H9 (cell line): ENCODE data around the gene SGSM2. TPM values are rescaled to one million over a fixed set of nuclear protein-coding genes. Genes with fewer than 3 reads are reported as not detected.
A peak's percentile ranks its signal among the peaks of the same experiment; 100 is the strongest.

Experiments used
- DNase-seq: peaks from one replicate; pipeline ENCODE4 v3.0.0-alpha.2; 2017
- H2AFZ ChIP-seq: one replicate; pipeline ENCODE4 v1.6.1; 2013; ENCODE audit warnings: mild to moderate bottlenecking, low read length, control low read depth, moderate library complexity
- H2AK5ac ChIP-seq: 2 replicates; pipeline ENCODE4 v1.6.1; 2013; ENCODE audit warnings: low read length, control low read depth, mixed read lengths; ENCODE audit not compliant: insufficient read length
- H2BK120ac ChIP-seq: one replicate; pipeline ENCODE4 v1.6.1; 2013; ENCODE audit warnings: low read depth, mild to moderate bottlenecking, low read length, control low read depth, inconsistent platforms; ENCODE audit not compliant: poor library complexity, severe bottlenecking
- H2BK12ac ChIP-seq: 2 replicates; pipeline ENCODE4 v1.6.1; 2013; ENCODE audit warnings: low read length, control low read depth, mixed read lengths, low read depth; ENCODE audit not compliant: insufficient read length
- H2BK15ac ChIP-seq: 2 replicates; pipeline ENCODE4 v1.6.1; 2013; ENCODE audit warnings: low read depth, low read length, control low read depth
- H2BK20ac ChIP-seq: one replicate; pipeline ENCODE4 v1.6.1; 2013; ENCODE audit warnings: low read depth, mild to moderate bottlenecking, low read length, control low read depth, inconsistent platforms; ENCODE audit not compliant: poor library complexity, severe bottlenecking
- H2BK5ac ChIP-seq: 2 replicates; pipeline ENCODE4 v1.6.1; 2013; ENCODE audit warnings: low read length, control low read depth, mixed read lengths; ENCODE audit not compliant: insufficient read length
- H3K14ac ChIP-seq: 2 replicates; pipeline ENCODE4 v1.6.1; 2013; ENCODE audit warnings: low read length, control low read depth; ENCODE audit not compliant: insufficient read depth
- H3K18ac ChIP-seq: 2 replicates; pipeline ENCODE4 v1.6.1; 2013; ENCODE audit warnings: low read depth, mild to moderate bottlenecking, mixed read lengths, low read length, control low read depth; ENCODE audit not compliant: insufficient read length
- H3K23ac ChIP-seq: 2 replicates; pipeline ENCODE4 v1.6.1; 2013; ENCODE audit warnings: low read length, control low read depth, mixed read lengths, low read depth; ENCODE audit not compliant: insufficient read length
- H3K23me2 ChIP-seq: 2 replicates; pipeline ENCODE4 v1.6.1; 2013; ENCODE audit warnings: low read depth, mild to moderate bottlenecking, mixed read lengths, low read length, control low read depth; ENCODE audit not compliant: insufficient read length, poor library complexity, severe bottlenecking
- H3K27ac ChIP-seq: 2 replicates; pipeline ENCODE4 v1.5.1; 2013; ENCODE audit warnings: low read length, control low read depth, mixed read lengths, low read depth; ENCODE audit not compliant: insufficient read length
- H3K27me3 ChIP-seq: 2 replicates; pipeline ENCODE4 v1.6.1; 2013; ENCODE audit warnings: low read length, control low read depth, inconsistent platforms; ENCODE audit not compliant: insufficient read depth
- H3K4ac ChIP-seq: 2 replicates; pipeline ENCODE4 v1.6.1; 2013; ENCODE audit warnings: low read depth, mild to moderate bottlenecking, control low read depth, inconsistent platforms, low read length, moderate library complexity
- H3K4me1 ChIP-seq: 2 replicates; pipeline ENCODE4 v1.6.1; 2013; ENCODE audit warnings: low read length, control low read depth, inconsistent platforms; ENCODE audit not compliant: insufficient read depth
- H3K4me2 ChIP-seq: 2 replicates; pipeline ENCODE4 v1.6.1; 2013; ENCODE audit warnings: low read length, control low read depth, mixed read lengths; ENCODE audit not compliant: insufficient read length, insufficient read depth
- H3K56ac ChIP-seq: 2 replicates; pipeline ENCODE4 v1.6.1; 2013; ENCODE audit warnings: low read depth, mild to moderate bottlenecking, mixed read lengths, low read length, control low read depth; ENCODE audit not compliant: insufficient read length
- H3K79me1 ChIP-seq: 2 replicates; pipeline ENCODE4 v1.6.1; 2013; ENCODE audit warnings: low read depth, mild to moderate bottlenecking, moderate library complexity, low read length, control low read depth, inconsistent platforms; ENCODE audit not compliant: insufficient read depth, poor library complexity, severe bottlenecking
- H3K79me2 ChIP-seq: 2 replicates; pipeline ENCODE4 v1.6.1; 2013; ENCODE audit warnings: low read length, control low read depth, inconsistent platforms; ENCODE audit not compliant: insufficient read depth
- H3K9ac ChIP-seq: 2 replicates; pipeline ENCODE4 v1.6.1; 2013; ENCODE audit warnings: low read length, control low read depth, mixed read lengths; ENCODE audit not compliant: insufficient read length; ENCODE audit errors: extremely low read depth
- H3K9me3 ChIP-seq: one replicate; pipeline ENCODE4 v1.6.1; 2013; ENCODE audit warnings: low read depth, low read length, inconsistent platforms; ENCODE audit not compliant: control insufficient read depth
- H3T11ph ChIP-seq: one replicate; pipeline ENCODE4 v1.6.1; 2013; ENCODE audit warnings: mild to moderate bottlenecking, low read length, control low read depth, inconsistent platforms
- H4K20me1 ChIP-seq: one replicate; pipeline ENCODE4 v1.6.1; 2013; ENCODE audit not compliant: control insufficient read depth, insufficient read length, insufficient read depth
- H4K5ac ChIP-seq: 2 replicates; pipeline ENCODE4 v1.6.1; 2013; ENCODE audit warnings: low read depth, mild to moderate bottlenecking, mixed read lengths, low read length, control low read depth; ENCODE audit not compliant: insufficient read length
- H4K8ac ChIP-seq: replicated peaks from 2 replicates; pipeline ENCODE4 v1.6.1; 2013; ENCODE audit warnings: low read length, control low read depth, mixed read lengths, low read depth; ENCODE audit not compliant: insufficient read length
- H4K91ac ChIP-seq: 2 replicates; pipeline ENCODE4 v1.6.1; 2013; ENCODE audit warnings: low read depth, mild to moderate bottlenecking, moderate library complexity, mixed read lengths, low read length, control low read depth; ENCODE audit not compliant: insufficient read length
- H3K27ac Mint-ChIP-seq, 3 experiments: 2 replicates in 2 of 3; 3 replicates in 1 of 3; pipeline ENCODE4 v1.8.0; 2020 to 2021; ENCODE audit warnings: mixed read lengths in 3 of 3, mild to moderate bottlenecking in 1 of 3, moderate library complexity in 1 of 3
- H3K27me3 Mint-ChIP-seq: 2 replicates; pipeline ENCODE4 v1.8.0; 2021; ENCODE audit warnings: low read depth, mild to moderate bottlenecking, moderate library complexity, mixed read lengths
- H3K36me3 Mint-ChIP-seq, 3 experiments: 2 replicates in 2 of 3; 3 replicates in 1 of 3; pipeline ENCODE4 v1.8.0; 2020 to 2021; ENCODE audit warnings: low read depth in 3 of 3, mixed read lengths in 3 of 3; ENCODE audit not compliant: insufficient read depth in 1 of 3
- H3K4me1 Mint-ChIP-seq, 2 experiments: 2 replicates each; pipeline ENCODE4 v1.8.0; 2020; ENCODE audit warnings: mixed read lengths in 2 of 2
- H3K4me3 Mint-ChIP-seq, 2 experiments: 2 replicates in 1 of 2; 3 replicates in 1 of 2; pipeline ENCODE4 v1.8.0; 2020 to 2021; ENCODE audit warnings: mild to moderate bottlenecking in 2 of 2, mixed read lengths in 2 of 2, moderate library complexity in 1 of 2
- H3K9me3 Mint-ChIP-seq, 2 experiments: 2 replicates in 1 of 2; 3 replicates in 1 of 2; pipeline ENCODE4 v1.8.0; 2020; ENCODE audit warnings: mild to moderate bottlenecking in 2 of 2, mixed read lengths in 2 of 2, moderate library complexity in 1 of 2
- CTCF ChIP-seq: fragments of 200-600 bp; sonication (generic); conservative IDR thresholded peaks from 3 replicates; pipeline ENCODE4 v1.8.0; 2021; ENCODE audit warnings: antibody characterized with exemption, mild to moderate bottlenecking
- WGBS: extraction: QIAGEN DNeasy Blood & Tissue Kit; methylation state at CpG from one replicate; pipeline ENCODE4 v1.1.7; 2013; ENCODE audit warnings: missing lambda C conversion rate, low lambda C conversion rate, mixed read lengths; ENCODE audit not compliant: insufficient read length; ENCODE audit errors: extremely low coverage; 5-methylcytosine and 5-hydroxymethylcytosine counted together
- total RNA-seq: library from RNA; stranded (reverse); gene quantifications from 2 replicates; pipeline ENCODE4 v1.2.1, GENCODE V29; 2021

The SGSM2 gene
- total RNA-seq, 1 experiment from 2014 or later: 45.6 TPM

- H3K4me1 ChIP-seq: peaks cover 11% of the 10 kb centered on the region; the same call in 1 of the 2 replicates
- H2BK12ac ChIP-seq: no peak overlapping the region
- no peak overlapping the region for H4K5ac ChIP-seq
- H2BK120ac ChIP-seq: no peak overlapping the region
- H3K9me3 ChIP-seq: no peaks in the 10 kb centered on the region
- no peak overlapping the region for H3K18ac ChIP-seq
- Mint-ChIP-seq H3K9me3 (no peaks in the 10 kb centered on the region; a peak in 2 of 5 replicates), H3K27ac (peak overlapping the region in 2 of 3 experiments; percentile 66 to 89; a peak in 4 of 7 replicates), H3K4me3 (peak overlapping the region; percentile 64 to 86), H3K4me1 (peaks cover 40 to 59% of the 10 kb centered on the region in 2 experiments), H3K36me3 (peaks cover 2 to 16% (median 8%) of the 10 kb centered on the region in 3 experiments; a peak in 6 of 7 replicates), H3K27me3 (no peaks in the 10 kb centered on the region)
- H2BK5ac ChIP-seq: no peak overlapping the region
- H2AFZ ChIP-seq: no peak overlapping the region
- no peak overlapping the region for H3K23ac ChIP-seq
- H4K91ac ChIP-seq: no peak overlapping the region
- H2BK20ac ChIP-seq: no peak overlapping the region
- H3K23me2 ChIP-seq: peaks cover 10% of the 10 kb centered on the region
- DNase-seq: peak; percentile 92
- no peak overlapping the region for H3K9ac ChIP-seq
- H4K20me1 ChIP-seq: no peaks in the 10 kb centered on the region
- H3K79me1 ChIP-seq: no peaks in the 10 kb centered on the region
- no peaks in the 10 kb centered on the region for H3K27me3 ChIP-seq
- peak overlapping the region; percentile 39 for H3K4me2 ChIP-seq
- H3T11ph ChIP-seq: no peak overlapping the region
- no CpG with 5 or more reads among the region's 53 CpGs for WGBS
- H2AK5ac ChIP-seq: no peak overlapping the region
- TF ChIP-seq CTCF: no peak
- H4K8ac ChIP-seq: no peak overlapping the region
- no peak overlapping the region for H3K56ac ChIP-seq
- no peak overlapping the region for H3K14ac ChIP-seq
- H3K27ac ChIP-seq: no peak overlapping the region
- no peak overlapping the region for H2BK15ac ChIP-seq
- H3K4ac ChIP-seq: no peak overlapping the region
- peaks cover 2% of the 10 kb centered on the region; the same call in 1 of the 2 replicates for H3K79me2 ChIP-seq
These were observed 56.9 kb downstream of the SGSM2 start for GRCh38 chr17:2393954-2394749.
